Measurements from ENCODE around the gene NPY5R. TPM values are rescaled to one million over a fixed set of nuclear protein-coding genes. Genes with fewer than 3 reads are reported as not detected.

NPY5R gene
- total RNA-seq, 1 donor from 2014 or later = 30.1 TPM

DNA sequence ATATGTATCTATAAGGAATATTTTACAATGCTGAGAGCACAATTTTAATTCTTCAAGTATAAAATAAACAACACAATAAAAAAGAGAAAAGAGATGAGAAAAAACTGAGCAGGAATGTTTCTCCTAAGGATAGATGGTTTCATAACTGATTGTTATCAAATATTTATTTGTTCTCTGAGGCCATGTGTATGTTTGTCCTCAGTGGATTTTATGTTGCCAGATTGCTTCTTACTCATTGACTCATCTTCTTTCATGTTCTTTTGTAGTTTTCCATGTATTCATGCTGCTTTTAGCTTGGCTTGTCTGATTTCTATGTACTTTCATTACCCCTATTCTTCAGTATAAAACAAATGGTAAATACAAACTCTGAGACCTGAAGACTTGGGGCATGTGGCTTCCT lies 41.2 kb downstream of the NPY5R start:
- DNase-seq = no peak

DNA sequence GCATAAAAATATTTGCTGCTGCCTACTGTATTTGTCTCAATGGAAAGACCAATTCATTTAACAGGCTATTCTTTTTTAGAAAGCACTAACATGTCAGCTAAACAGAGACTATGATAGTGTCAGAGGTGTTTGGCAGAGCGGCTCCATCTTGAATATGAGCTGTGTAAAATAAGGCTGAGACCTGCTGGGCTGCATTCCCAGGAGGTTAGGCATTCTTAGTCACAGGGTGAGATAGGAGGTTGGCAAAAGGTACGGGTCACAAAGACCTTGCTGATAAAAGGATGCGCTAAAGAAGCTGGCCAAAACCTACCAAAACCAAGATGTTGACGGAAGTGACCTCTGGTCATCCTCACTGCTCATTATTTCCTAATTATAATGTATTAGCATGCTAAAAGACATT lies 41.8 kb downstream of the NPY5R start:
- DNase-seq = no peak

DNA sequence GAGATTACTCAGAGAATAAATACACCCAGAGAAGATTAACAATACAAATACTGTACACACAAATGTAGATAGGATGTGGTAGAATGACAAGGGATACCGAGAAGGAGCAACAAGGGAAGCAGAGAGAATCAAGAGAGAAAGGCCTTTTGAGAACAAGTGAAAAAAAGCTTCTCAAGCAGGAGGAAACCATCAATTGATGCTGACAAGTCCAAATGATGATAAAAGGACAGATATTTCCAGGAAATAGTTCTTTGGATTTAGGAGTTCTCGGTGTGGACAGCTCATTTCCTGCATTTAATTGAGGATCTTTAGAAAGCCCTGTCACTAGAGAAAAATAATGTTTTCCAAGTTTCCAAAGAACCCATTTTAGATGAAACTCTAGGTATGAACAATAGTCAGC lies 48.1 kb downstream of the NPY5R start:
- no peak for DNase-seq

DNA sequence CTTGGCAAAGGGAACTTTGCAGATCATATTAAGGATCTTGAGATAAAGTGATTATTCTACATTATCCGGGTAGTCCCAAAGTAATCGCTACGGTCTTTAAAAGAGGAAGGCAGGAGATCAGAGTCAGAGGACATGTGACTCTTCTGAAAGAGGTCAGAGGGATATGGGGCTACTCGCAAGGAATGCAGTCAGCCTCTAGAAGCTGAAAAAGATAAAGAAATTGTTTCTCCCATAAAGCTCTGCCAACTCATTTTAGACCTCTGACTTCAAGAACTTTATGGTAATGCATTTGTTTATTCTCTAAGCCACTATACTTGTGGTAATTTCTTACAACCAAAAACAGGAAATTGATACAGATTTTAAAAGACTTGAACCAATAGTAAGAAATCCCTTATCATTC lies 48.6 kb downstream of the NPY5R start:
- DNase-seq = no peak

DNA sequence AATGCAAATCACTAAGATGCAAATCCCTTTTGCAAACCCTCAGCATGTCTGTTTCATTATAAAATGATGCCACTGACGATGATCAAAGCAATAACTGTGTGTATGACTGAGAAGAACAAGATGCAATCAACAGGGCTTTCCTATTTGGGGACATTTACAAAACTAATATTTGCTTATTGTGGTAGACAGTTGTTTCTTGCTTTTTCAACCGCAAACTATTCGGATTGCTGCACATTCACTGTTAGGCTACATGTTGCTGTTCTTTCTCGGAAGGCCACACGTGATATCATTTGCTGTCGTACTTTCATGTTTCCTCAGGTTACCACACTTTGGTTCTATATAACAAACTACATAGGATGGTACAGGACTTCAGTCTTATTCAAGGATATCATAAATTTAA lies 49.8 kb downstream of the NPY5R start:
- DNase-seq = no peak

DNA sequence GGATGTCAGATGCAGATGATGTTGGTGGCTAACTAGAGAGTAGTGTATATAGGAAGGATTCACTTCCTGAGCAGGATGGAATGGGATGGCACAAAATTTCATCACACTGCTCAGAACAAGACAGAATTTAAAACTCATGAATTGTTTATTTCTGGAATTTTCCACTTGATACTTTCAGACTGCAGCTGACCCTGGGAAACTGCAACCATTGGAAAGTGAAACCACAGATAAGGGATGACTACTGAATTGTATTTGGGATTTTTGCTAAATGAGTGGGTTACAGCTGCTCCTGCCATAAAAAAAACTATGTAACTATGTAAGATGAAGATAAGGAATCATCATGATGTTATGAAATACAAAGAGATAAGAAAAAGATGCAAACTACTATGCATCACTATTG lies 51.4 kb downstream of the NPY5R start:
- DNase-seq = no peak

DNA sequence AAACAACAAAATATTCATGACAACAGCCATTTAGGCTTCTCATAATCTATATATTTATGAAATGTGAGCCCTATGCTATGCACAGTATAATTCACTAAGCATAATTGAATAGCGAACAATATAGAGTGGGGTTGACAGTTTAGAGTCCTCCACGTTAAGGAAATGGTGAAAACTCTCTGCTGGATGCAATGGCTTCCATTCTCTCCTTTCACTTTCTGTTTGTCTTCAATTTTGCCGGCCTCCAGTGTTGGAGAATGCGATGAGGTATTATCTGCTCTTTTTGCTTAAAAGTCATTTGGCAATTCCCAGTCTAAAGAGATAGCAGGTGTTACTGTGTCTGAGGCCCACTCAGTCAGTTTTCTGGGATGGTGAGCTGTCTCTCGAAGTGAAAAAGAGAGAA lies 52.1 kb downstream of the NPY5R start:
- no peak for DNase-seq

DNA sequence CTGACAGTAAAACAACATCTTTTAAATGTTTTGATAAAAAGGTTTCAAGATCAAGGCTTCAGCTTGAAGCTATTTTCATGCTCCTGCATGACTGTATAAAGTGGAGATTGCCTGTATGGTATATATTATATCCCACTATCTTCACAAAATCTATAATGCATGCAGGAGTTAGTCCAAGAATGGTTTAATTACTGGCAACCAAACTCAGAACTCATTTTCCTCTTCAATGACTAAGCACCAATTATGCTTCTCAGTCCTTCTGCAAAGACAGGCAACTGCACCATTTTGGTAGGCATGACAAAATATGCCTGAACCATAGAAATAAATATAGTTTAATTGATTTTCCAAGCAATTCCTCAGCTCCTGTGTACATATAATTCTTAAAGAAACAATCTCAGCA lies 54.5 kb downstream of the NPY5R start:
- no peak for DNase-seq

DNA sequence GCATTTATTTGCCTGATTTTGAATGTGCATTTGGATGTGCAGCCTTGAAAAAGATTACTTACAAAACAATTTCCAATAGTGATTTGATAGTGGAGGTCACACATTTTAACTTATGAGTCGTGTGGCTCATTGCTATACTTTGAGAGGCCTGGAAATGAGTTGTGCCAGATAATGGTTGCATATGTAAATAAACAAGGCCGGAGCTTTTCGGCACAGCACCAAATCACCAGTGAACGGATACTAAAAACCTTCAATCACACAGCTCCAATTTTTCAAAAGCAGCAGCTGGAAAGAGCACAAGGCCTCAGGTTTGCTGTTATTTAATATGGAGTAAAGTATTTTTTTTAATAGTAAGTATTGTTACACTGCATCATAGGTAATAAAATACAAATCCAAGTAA lies 57.2 kb downstream of the NPY5R start:
- DNase-seq = no peak

Other genes with a start within 250 kb of the NPY5R start
- 16.5 TPM for gene NAF1, start 177.0 kb upstream of the NPY5R start, total RNA-seq
- gene NPY1R, start 11.3 kb upstream of the NPY5R start, total RNA-seq = 163 TPM
- gene TKTL2, start 129.9 kb downstream of the NPY5R start, total RNA-seq = 0.47 TPM
- gene TMA16, start 150.8 kb downstream of the NPY5R start, total RNA-seq = 19.7 TPM